Stimulated activated CD4-positive, alpha-beta T cell treated with anti-CD3 and anti-CD28 coated beads, Interleukin-1b, Interleukin-23, amount 100 ng/mL, for 48 hours (primary cell): ENCODE results near the gene B3GALT2.
"Not testable (repeated sequence)": the region's sequence is repeated elsewhere in the genome, so short reads cannot be mapped to it uniquely, and the experiment has no call there.

ENCODE experiments used
- DNase-seq: peaks from one replicate; pipeline ENCODE4 v3.0.0-alpha.2; 2020

Gene B3GALT2, protein sequence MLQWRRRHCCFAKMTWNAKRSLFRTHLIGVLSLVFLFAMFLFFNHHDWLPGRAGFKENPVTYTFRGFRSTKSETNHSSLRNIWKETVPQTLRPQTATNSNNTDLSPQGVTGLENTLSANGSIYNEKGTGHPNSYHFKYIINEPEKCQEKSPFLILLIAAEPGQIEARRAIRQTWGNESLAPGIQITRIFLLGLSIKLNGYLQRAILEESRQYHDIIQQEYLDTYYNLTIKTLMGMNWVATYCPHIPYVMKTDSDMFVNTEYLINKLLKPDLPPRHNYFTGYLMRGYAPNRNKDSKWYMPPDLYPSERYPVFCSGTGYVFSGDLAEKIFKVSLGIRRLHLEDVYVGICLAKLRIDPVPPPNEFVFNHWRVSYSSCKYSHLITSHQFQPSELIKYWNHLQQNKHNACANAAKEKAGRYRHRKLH

GRCh38 chr1:193185901-193186731 lies at the start of gene B3GALT2:
B3GALT2 (minus strand) TSS chr1:193186613; CDS start chr1:193181562, 5,051 bp downstream.
- no peak for DNase-seq

DNA sequence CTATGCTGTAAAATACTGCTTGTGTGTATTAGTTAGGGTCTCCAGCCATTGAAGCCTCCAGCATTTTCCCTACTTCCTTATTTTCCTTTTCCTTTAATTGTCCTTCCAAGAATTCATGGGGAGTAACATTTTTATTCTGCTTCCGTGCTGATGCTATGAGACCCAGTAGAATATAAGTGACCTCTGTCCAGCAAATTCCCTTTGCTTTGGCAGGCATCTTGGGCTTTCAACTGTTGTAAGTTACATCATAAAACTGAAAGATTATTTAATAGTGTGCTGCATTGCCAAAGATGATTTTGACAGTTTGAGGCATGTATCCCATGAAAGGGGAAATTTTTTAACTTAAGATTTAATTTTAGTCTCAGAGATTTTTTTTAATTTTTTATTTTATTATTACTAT lies 48.1 kb upstream of the B3GALT2 start:
- DNase-seq = no peak

- not testable (repeated sequence) for DNase-seq
Observed at GRCh38 chr1:193231146-193231545, 44.7 kb upstream of the B3GALT2 start.

DNA sequence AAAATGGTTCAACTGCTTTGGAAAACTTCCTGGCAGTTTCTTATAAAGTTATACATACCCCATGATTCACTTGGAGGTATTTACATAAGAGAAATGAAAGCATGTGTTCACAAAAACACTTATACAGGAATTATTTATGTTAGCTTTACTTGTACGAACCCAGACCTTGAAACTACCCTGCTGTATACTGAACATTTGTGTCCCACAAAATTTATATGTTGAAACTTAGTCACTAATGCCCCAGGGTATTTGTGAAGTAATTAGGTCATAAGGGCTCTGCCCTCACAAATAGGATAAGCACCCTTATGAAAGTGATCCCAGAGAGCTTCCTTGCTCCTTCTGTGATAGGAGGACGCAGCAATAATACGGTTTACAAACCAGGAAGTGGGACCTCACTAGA lies 42.7 kb upstream of the B3GALT2 start:
- no peak for DNase-seq

DNA sequence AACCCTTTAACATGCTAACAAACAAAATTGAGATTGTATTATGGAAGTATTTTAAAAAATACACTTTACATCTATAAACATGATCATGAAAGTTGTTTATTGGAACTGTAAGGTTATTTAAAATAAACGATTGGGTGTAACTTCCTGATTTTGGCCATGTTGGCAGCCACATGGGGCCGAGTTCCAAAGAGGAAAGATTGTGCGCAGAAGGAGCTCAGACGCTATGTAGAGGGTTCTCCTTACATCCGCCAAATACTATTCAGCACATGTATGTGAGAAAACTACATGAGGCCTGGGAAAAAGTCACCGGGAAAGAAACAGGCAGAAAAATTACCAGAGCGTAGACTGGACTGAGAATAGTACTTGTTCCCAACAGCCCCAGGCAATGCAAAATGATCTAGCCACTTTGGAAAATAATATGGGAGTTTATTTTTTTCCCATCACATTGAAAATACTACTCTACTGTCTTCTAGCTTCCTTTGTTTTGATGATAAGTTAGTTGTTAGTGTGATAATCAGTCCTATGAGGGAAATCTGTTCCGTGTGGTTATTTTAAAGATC lies 35.7 kb upstream of the B3GALT2 start:
- DNase-seq = no peak

DNA sequence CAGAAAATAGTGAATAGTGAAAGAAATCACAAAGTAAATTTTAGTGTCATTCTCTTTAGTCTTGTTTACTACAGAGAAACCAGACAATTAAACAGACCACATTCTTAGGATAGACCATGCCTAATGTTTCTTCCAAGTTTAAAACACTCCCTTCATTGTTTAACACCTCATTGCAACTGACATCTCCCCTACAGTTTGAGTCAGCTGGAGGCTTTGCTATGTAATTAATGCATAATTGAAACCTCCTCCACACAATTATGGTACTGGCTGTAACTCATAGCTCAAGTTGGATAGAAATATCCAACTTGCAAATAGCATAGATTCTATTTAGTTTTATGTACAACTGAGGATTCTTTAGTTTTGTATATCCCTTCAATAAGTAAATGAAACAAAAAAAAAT lies 35.2 kb upstream of the B3GALT2 start:
- no peak for DNase-seq

DNA sequence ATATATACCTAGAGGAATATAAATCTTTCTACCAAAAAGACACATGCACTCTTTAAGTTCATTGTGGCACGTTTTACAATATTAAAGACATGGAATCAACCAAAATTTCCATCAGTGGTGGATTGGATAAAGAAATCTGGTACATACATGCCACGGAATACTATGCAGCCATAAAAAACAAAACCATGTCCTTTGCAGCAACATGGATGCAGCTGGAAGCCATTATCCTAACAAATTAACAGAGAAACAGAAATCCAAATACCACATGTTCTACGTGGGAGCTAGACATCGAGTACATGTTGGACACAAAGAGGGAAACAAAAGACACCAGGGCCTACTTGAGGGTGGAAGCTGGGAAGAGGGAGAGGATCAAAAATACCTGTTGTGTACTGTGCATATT lies 33.0 kb upstream of the B3GALT2 start:
- DNase-seq = no peak

- DNase-seq = no peak
Observed at GRCh38 chr1:193216920-193217319, 30.5 kb upstream of the B3GALT2 start.

GRCh38 chr1:193213998-193214397 lies 27.6 kb upstream of the B3GALT2 start:
- DNase-seq = no peak

GRCh38 chr1:193212637-193213036 lies 26.2 kb upstream of the B3GALT2 start:
- DNase-seq = no peak

- DNase-seq = no peak
Observed at GRCh38 chr1:193211539-193211938, 25.1 kb upstream of the B3GALT2 start.

DNA sequence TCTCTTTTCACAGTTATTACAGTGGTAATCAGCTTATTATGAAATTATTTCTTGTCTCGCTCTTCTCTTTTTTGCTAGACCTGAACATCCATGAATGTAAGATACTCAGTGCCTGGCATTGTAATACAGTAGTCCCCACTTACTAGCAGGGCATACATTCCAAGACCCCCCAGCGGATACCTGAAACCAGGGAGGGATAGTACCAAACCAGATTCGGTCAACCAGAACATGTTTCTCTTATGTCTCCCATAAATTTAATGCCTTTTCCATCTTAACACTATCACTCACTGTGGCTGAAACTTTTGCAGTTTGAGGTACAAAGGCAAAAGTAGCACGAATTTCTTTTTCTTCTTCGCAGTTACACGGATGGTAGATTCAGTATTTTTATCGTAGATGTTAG lies 24.6 kb upstream of the B3GALT2 start:
- no peak for DNase-seq

- no peak for DNase-seq
Observed at GRCh38 chr1:193201021-193201420, 14.6 kb upstream of the B3GALT2 start.

DNA sequence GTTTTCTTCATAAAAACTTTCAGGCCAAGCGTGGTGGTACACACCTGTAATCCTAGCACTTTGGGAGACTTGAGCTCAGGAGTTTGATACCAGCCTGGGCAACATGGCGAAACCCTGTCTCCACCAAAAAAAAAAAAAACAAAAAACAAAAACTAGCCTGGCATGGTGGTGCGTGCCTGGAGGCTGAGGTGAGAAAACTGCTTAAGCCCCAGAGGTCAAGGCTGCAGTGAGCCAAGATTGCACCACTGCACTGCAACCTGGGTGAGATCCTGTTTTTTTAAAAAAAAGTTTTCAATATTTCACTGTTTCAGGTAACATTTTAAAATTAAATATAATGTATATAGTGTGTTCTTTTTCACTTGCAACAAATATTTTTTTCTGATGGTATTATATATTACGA lies 13.5 kb upstream of the B3GALT2 start:
- no peak for DNase-seq

DNA sequence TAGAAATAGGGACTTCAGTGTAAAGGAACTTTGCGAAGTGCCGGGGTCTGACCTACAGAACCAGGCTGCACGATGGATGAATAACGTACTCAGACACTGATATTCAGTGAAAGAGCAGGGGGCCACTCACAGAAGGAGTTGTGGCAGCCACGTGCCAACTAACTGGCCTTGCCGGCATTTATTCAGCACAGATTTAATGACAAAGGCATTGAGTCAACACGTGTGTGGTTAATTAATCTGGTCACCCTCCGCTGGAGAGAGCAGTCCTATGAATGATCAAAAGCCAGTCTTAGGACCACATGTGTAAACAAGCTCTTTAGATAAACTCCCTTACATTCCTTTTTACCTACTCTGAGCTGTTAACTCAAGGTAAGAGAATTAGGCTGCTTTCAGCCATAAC lies 6.2 kb upstream of the B3GALT2 start:
- DNase-seq = no peak

GRCh38 chr1:193190096-193190744 lies 3.8 kb upstream of the B3GALT2 start:
- DNase-seq = no peak

DNA sequence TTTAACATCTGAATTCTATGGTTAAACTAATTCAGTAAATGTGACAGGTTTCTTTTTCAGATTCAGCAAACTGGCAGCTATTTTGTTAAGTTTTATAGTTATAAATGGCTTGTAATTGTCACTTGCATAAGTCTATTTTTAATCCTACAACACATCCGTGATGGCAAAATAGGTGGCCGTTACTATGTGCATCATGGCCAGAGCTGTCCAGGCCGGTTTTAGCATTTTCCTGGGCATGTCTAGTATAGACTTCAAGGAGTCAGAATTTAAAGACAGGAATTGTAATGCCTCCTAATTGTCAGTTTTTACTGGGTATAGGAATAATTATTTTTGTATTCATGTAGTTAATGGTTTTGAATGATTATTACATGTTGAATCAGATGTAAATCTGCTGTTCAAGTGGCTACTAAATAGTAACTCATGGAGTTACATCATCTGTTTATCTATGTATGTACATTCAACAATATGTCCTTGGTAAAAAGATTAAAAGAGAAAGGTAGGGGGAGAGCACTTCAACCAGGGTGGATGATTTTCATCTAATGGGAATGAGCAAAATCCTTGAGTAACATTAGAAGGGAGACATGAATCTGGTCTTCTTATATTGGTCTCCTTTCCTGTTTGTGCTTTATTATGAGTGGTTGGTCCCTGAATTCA lies 3.2 kb upstream of the B3GALT2 start:
- no peak for DNase-seq

GRCh38 chr1:193188915-193189314 lies 2.5 kb upstream of the B3GALT2 start:
- not testable (repeated sequence) for DNase-seq

GRCh38 chr1:193187114-193187513 lies 701 bp upstream of the B3GALT2 start:
- no peak for DNase-seq

- no peak for DNase-seq
Observed at GRCh38 chr1:193185211-193185610, 1.2 kb downstream of the B3GALT2 start.

DNA sequence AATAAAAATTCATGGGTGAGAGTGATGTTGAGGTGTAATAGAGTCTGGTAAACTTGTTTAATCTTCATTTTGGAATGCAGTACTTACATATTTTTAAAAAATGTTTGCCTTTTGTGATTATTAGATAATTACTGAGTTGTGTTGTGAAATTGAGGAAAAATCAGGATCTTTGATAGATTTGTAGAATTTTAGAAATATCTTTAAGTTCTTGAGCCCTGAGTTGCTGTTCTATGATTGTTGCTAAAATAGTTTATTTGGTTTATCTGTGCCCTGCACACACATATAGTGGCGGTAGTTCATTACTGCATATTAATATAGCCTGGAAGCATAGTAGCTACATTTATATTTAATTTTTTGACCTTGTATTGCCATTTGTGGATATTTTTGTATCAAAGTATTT lies 1.6 kb downstream of the B3GALT2 start:
- DNase-seq = no peak

DNA sequence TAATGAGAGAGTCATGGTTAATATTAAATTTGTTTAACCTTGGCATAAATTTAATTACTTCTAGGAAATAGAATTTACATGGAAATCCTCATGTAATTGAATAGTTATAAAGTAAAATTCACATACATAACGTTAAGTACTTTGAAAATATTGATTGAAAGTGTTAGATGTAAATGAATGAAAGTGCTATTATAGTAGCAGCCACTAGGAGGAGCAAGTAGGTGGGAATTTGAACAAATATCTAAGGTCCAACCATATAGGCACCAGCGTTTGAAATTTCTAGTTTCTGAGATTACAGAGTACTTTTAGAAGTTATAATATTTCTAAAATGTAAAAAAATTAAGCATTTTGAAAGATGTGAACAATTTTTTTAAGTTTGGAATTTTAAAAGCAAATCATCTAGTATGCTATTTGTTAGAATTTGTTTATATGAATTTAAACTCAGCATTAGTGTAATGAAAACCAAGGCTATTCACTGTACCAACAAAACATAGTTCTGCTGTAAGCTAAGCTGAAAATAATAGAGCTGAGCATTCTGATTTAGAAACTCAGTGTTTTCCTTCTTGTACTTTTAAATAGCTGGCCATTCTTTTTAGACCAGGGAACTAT lies 3.3 kb downstream of the B3GALT2 start:
- DNase-seq = no peak
